SH-SY5Y (cell line): Measurements from ENCODE around the gene AHRR.

Experiments
- GATA2 ChIP-seq: IDR thresholded peaks from 2 replicates; pipeline ENCODE4 v1.6.1; 2011; ENCODE audit warnings: mild to moderate bottlenecking, low read depth, low read length
- GATA3 ChIP-seq: IDR thresholded peaks from 2 replicates; pipeline ENCODE4 v1.6.1; 2011; ENCODE audit warnings: low read depth, mild to moderate bottlenecking, low read length, moderate library complexity

DNA sequence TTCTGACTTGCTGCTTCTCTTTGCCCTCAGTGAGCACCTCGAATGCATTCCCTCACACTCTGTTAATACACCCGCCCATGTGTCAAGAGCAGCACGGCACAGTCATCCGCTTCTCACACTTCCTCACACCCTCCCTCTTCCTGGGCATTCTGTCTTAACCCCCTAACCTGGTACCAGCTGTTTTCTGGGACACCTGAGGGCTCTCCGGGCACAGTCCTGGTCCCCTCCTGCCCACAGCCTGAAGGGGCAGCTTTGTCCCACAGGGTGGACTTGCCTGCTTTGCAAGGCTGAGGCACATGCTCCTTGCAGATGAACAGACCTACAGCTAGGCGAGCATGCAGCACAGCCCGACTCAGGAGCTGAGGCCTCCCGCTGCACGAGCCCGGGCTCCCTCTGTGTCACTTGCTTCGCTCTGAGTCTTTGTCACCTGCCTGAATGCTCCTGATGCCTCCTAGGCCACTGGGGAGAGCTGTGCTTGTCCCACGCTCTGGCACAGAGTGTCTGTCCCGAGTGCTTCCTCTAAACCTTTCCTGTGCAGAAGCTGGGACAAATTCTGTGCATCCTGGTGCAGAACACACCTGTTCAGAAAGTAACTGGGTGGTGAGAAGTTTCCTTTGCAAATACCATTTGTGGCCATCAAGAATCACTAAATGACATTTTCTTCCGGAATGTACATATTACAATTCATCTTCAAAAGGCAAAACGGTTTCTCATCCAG is 47.8 kb downstream of the AHRR start:
- TF ChIP-seq GATA2 (no peak), GATA3 (no peak)
